ENCODE results near the gene SMG5.

GRCh38 chr1:156242738-156243137 is 39.9 kb downstream of the SMG5 start:
- TF ChIP-seq CTCF (IDR thresholded peaks at IDR 0.05; ENCODE audit: poor library complexity) (no peak), EZH2 (IDR thresholded peaks at IDR 0.05; ENCODE audit: borderline replicate concordance) (no peak), EZH2phosphoT487 (IDR thresholded peaks at IDR 0.05; ENCODE audit: low read depth, severe bottlenecking, unreplicated experiment) (no peak)
